HG02759 (cell line): ENCODE data around the gene MRPS26.
A peak's percentile ranks its signal among the peaks of the same experiment; 100 is the strongest.
"Not testable (repeated sequence)": the region's sequence is repeated elsewhere in the genome, so short reads cannot be mapped to it uniquely, and the experiment has no call there.

Source experiments
- ATAC-seq: cut with Tn5 transposase; IDR thresholded peaks from one replicate; pipeline ENCODE4 v1.9.1; 2021; ENCODE audit warnings: mild to moderate bottlenecking, moderate library complexity; ENCODE audit not compliant: unreplicated experiment

MRPS26 gene

GRCh38 chr20:3045816-3046676 lies at the start of gene MRPS26:
Gene MRPS26, plus strand, starts transcription at chr20:3046052. Its CDS starts 17 bp downstream, at chr20:3046069.
- peak; percentile 91 for ATAC-seq

- no peak for ATAC-seq
Measured at GRCh38 chr20:2998728-2999127, 47.1 kb upstream of the MRPS26 start.

- ATAC-seq: no peak
Measured at GRCh38 chr20:3000852-3001523, 44.9 kb upstream of the MRPS26 start.

GRCh38 chr20:3003416-3003815 lies 42.4 kb upstream of the MRPS26 start:
- ATAC-seq: no peak

GRCh38 chr20:3010985-3011723 lies 34.7 kb upstream of the MRPS26 start:
- ATAC-seq: no peak

- no peak for ATAC-seq
Measured at GRCh38 chr20:3011752-3012151, 34.1 kb upstream of the MRPS26 start.

- ATAC-seq: no peak
Measured at GRCh38 chr20:3013771-3014170, 32.1 kb upstream of the MRPS26 start.

GRCh38 chr20:3014179-3014578 lies 31.7 kb upstream of the MRPS26 start:
- ATAC-seq: no peak

- no peak for ATAC-seq
Measured at GRCh38 chr20:3014662-3015061, 31.2 kb upstream of the MRPS26 start.

GRCh38 chr20:3015302-3015701 lies 30.6 kb upstream of the MRPS26 start:
- ATAC-seq: not testable (repeated sequence)

GRCh38 chr20:3021327-3021726 lies 24.5 kb upstream of the MRPS26 start:
- no peak for ATAC-seq

- no peak for ATAC-seq
Measured at GRCh38 chr20:3021777-3022176, 24.1 kb upstream of the MRPS26 start.

- not testable (repeated sequence) for ATAC-seq
Measured at GRCh38 chr20:3022559-3023490, 23.0 kb upstream of the MRPS26 start.

GRCh38 chr20:3027987-3028386 lies 17.9 kb upstream of the MRPS26 start:
- ATAC-seq: no peak

- no peak for ATAC-seq
Measured at GRCh38 chr20:3031524-3032147, 14.2 kb upstream of the MRPS26 start.

- ATAC-seq: no peak
Measured at GRCh38 chr20:3032624-3033023, 13.2 kb upstream of the MRPS26 start.

GRCh38 chr20:3037654-3038053 lies 8.2 kb upstream of the MRPS26 start:
- ATAC-seq: no peak

- no peak for ATAC-seq
Measured at GRCh38 chr20:3038454-3038853, 7.4 kb upstream of the MRPS26 start.

GRCh38 chr20:3039426-3039825 lies 6.4 kb upstream of the MRPS26 start:
- ATAC-seq: no peak

GRCh38 chr20:3040086-3040485 lies 5.8 kb upstream of the MRPS26 start:
- no peak for ATAC-seq
